Body of pancreas (tissue), 4 donors: Measurements from ENCODE around the gene MFSD6.

Source experiments
- POLR2A ChIP-seq, 3 donors: fragments of 450-650 bp; IDR thresholded peaks; one replicate each; pipeline ENCODE4 v1.6.1; 2016; ENCODE audit warnings: antibody characterized with exemption in 3 of 3, mild to moderate bottlenecking in 2 of 3
- TF ChIP-seq, protein P1 (sequence below), 7 experiments: fragments of 450-650 bp in 4 of 7; fragments of 200-600 bp in 3 of 7; sonication (generic) in 3 of 7; IDR thresholded peaks; one replicate each; pipeline ENCODE4 v1.5.1; 2016 to 2019; ENCODE audit warnings: antibody characterized with exemption in 7 of 7

DNA sequence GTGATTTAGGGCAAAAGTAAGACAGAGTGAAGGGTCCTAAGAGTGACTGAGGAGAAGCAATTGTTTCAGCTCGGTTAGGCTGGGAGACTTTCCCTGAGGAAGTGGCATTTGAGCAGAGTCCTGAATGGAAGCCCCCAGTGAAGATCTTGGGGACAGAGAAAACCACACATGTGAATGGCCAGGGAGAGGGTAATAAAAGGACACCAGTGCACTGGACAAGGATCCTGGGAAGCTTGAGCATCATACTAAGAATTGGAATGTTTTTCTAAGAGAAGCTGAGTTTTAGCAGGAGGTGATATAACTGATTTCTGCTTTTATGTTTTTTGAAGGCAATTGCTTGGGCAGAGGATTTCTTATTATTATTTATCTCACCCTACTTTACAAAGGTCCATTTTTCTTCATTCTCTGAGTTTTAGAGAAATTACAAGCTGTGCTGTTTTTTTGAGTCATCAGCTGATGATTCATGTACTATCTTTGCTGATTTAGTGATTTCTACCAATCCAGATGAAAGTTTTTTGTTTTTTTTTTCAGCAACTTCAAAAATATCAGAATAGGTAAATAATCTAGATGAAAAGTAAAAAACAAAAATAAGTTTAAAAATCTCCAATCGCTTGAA is 43.5 kb downstream of the MFSD6 start:
- TF ChIP-seq, protein P1, sequence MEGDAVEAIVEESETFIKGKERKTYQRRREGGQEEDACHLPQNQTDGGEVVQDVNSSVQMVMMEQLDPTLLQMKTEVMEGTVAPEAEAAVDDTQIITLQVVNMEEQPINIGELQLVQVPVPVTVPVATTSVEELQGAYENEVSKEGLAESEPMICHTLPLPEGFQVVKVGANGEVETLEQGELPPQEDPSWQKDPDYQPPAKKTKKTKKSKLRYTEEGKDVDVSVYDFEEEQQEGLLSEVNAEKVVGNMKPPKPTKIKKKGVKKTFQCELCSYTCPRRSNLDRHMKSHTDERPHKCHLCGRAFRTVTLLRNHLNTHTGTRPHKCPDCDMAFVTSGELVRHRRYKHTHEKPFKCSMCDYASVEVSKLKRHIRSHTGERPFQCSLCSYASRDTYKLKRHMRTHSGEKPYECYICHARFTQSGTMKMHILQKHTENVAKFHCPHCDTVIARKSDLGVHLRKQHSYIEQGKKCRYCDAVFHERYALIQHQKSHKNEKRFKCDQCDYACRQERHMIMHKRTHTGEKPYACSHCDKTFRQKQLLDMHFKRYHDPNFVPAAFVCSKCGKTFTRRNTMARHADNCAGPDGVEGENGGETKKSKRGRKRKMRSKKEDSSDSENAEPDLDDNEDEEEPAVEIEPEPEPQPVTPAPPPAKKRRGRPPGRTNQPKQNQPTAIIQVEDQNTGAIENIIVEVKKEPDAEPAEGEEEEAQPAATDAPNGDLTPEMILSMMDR (IDR thresholded peaks at IDR 0.05): no peak
- no peak for TF ChIP-seq POLR2A (IDR thresholded peaks at IDR 0.05)
